Gastroesophageal sphincter (tissue), 3 donors: ENCODE data around the gene BAHCC1.

ENCODE experiments used
- CTCF ChIP-seq, 4 experiments: fragments of 200-600 bp in 2 of 4; fragments of 450-650 bp in 2 of 4; sonication (generic) in 1 of 4; IDR thresholded peaks; one replicate each; pipeline ENCODE4 v1.5.1; 2017 to 2019; ENCODE audit warnings: antibody characterized with exemption in 4 of 4, mild to moderate bottlenecking in 2 of 4, moderate library complexity in 2 of 4
- POLR2AphosphoS5 ChIP-seq: sonication (generic); formaldehyde crosslinking; IDR thresholded peaks from one replicate; pipeline ENCODE4 v1.6.1; 2017; ENCODE audit warnings: antibody characterized with exemption

DNA sequence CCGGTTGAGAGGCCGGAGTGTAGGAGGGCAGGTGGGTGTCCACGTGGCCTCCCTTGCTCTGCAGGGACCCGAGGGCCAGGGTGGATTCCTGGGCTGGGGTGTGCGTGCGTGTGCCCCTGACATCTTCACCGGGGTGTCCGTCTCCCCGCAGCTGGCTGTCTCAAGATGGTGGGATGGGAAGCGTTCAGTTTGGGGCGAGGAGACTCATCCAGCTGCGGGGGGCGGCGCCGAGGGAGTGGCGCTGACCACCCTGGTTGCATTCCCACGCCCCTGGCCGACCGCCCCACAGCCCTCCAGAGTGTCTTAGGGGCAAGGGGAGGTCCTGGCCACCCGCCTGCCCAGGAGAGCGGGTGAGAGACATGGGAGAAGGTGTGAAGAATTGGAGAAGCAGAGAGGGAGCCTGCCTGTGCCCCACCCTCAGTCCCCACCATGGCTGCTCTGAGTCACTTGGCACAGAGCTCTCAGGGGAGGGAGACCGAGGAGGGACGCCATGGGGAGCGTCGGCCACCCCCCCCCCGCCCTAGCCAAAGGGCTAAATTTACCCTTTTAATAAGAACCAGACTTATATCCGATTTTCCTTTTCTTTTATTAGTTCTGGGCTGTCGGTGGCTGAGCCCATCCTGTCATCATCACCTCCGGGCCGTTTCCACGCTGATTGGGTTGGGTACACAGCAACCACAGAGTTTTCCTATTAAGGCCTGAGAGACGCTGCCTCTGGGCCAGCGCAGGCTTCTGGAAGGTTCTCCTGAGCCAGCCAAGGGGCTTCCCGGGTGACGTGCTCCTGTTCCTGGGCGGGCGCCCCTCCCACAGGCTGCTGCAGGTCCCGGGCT is 22.0 kb downstream of the BAHCC1 start:
- TF ChIP-seq POLR2AphosphoS5, result no peak
- no peak for TF ChIP-seq CTCF (IDR thresholded peaks at IDR 0.05)
